ENCODE data around the gene WAPL. TPM values are rescaled to one million over a fixed set of nuclear protein-coding genes. Genes with fewer than 3 reads are reported as not detected.

WAPL gene
- total RNA-seq, 2 donors from 2014 or later, result 49.2 to 59.9 TPM

GRCh38 chr10:86509145-86509544 lies 12.4 kb downstream of the WAPL start:
- H3K4me1 Mint-ChIP-seq (ENCODE audit: low read depth in 2 of 2), result peaks cover 15 to 18% of the 10 kb centered on the region in 2 donors
- no peak for DNase-seq (ENCODE audit: low spot score)
- H3K27me3 Mint-ChIP-seq, result no peaks in the 10 kb centered on the region
- H3K36me3 Mint-ChIP-seq, result peaks cover under 1% of the 10 kb centered on the region
- H3K4me3 Mint-ChIP-seq, result no peak overlapping the region
- ATAC-seq, result no peak
- H3K9me3 Mint-ChIP-seq, result no peaks in the 10 kb centered on the region
- no peak overlapping the region for H3K27ac Mint-ChIP-seq

- H3K9me3 Mint-ChIP-seq, result no peaks in the 10 kb centered on the region
- no peak overlapping the region for H3K4me3 Mint-ChIP-seq
- ATAC-seq (no peak), DNase-seq (ENCODE audit: low spot score) (no peak)
- no peaks in the 10 kb centered on the region for H3K27me3 Mint-ChIP-seq
- no peak overlapping the region for H3K27ac Mint-ChIP-seq
- peaks cover 9 to 16% of the 10 kb centered on the region in 2 donors for H3K4me1 Mint-ChIP-seq (ENCODE audit: low read depth in 2 of 2)
- no peaks in the 10 kb centered on the region for H3K36me3 Mint-ChIP-seq
These were observed 13.4 kb downstream of the WAPL start for GRCh38 chr10:86508217-86508616.

- no peak overlapping the region for H3K27ac Mint-ChIP-seq
- no peak overlapping the region for H3K4me3 Mint-ChIP-seq
- no peaks in the 10 kb centered on the region for H3K27me3 Mint-ChIP-seq
These were observed 15.1 kb downstream of the WAPL start for GRCh38 chr10:86506499-86506898.

GRCh38 chr10:86506062-86506461 lies 15.5 kb downstream of the WAPL start:
- ATAC-seq, result no peak
- H3K27ac Mint-ChIP-seq, result no peak overlapping the region
- H3K4me1 Mint-ChIP-seq (ENCODE audit: low read depth in 2 of 2), result peaks cover 13 to 19% of the 10 kb centered on the region in 2 donors

More at GRCh38 chr10:86506499-86506898, 15.1 kb downstream of the WAPL start:
- ATAC-seq (no peak), DNase-seq (ENCODE audit: low spot score) (no peak)
- Mint-ChIP-seq H3K4me1 (ENCODE audit: low read depth in 2 of 2) (peaks cover 9 to 14% of the 10 kb centered on the region in 2 donors), H3K36me3 (no peaks in the 10 kb centered on the region), H3K9me3 (no peaks in the 10 kb centered on the region)

GRCh38 chr10:86504510-86504909 lies 17.1 kb downstream of the WAPL start:
- no peak for ATAC-seq
- peaks cover 16% of the 10 kb centered on the region for H3K36me3 Mint-ChIP-seq
- H3K9me3 Mint-ChIP-seq, result no peaks in the 10 kb centered on the region
- H3K27ac Mint-ChIP-seq, result no peak overlapping the region
- H3K4me3 Mint-ChIP-seq, result no peak overlapping the region
- DNase-seq (ENCODE audit: low spot score), result no peak
- no peaks in the 10 kb centered on the region for H3K27me3 Mint-ChIP-seq
- peaks cover 25 to 26% of the 10 kb centered on the region in 2 donors for H3K4me1 Mint-ChIP-seq (ENCODE audit: low read depth in 2 of 2)

More at GRCh38 chr10:86506062-86506461, 15.5 kb downstream of the WAPL start:
- peaks cover under 1% of the 10 kb centered on the region for H3K36me3 Mint-ChIP-seq
- H3K27me3 Mint-ChIP-seq, result no peaks in the 10 kb centered on the region
- DNase-seq (ENCODE audit: low spot score), result no peak
- no peaks in the 10 kb centered on the region for H3K9me3 Mint-ChIP-seq
- H3K4me3 Mint-ChIP-seq, result no peak overlapping the region

- H3K27ac Mint-ChIP-seq, result peak overlapping the region; percentile 24 to 37
- DNase-seq (ENCODE audit: low spot score) (no peak), ATAC-seq (no peak)
- no peaks in the 10 kb centered on the region for H3K9me3 Mint-ChIP-seq
- no peak overlapping the region for H3K4me3 Mint-ChIP-seq
- H3K36me3 Mint-ChIP-seq, result peaks cover 21% of the 10 kb centered on the region
- peaks cover 30% of the 10 kb centered on the region in 2 donors for H3K4me1 Mint-ChIP-seq (ENCODE audit: low read depth in 2 of 2)
- no peaks in the 10 kb centered on the region for H3K27me3 Mint-ChIP-seq
These were observed 20.7 kb downstream of the WAPL start for GRCh38 chr10:86500846-86501245.

- Mint-ChIP-seq H3K4me3 (no peak overlapping the region), H3K36me3 (peaks cover 26% of the 10 kb centered on the region), H3K27me3 (no peaks in the 10 kb centered on the region), H3K4me1 (ENCODE audit: low read depth in 2 of 2) (peaks cover 30 to 34% of the 10 kb centered on the region in 2 donors), H3K9me3 (no peaks in the 10 kb centered on the region), H3K27ac (no peak overlapping the region)
- ATAC-seq, result no peak
- no peak for DNase-seq (ENCODE audit: low spot score)
These were observed 23.0 kb downstream of the WAPL start for GRCh38 chr10:86498598-86498997.

GRCh38 chr10:86497621-86498020 lies 24.0 kb downstream of the WAPL start:
- Mint-ChIP-seq H3K27ac (no peak overlapping the region), H3K4me1 (ENCODE audit: low read depth in 2 of 2) (peaks cover 26% of the 10 kb centered on the region in 2 donors), H3K36me3 (peaks cover 26% of the 10 kb centered on the region), H3K27me3 (no peaks in the 10 kb centered on the region), H3K4me3 (no peak overlapping the region), H3K9me3 (no peaks in the 10 kb centered on the region)
- DNase-seq (ENCODE audit: low spot score), result no peak
- no peak for ATAC-seq

- Mint-ChIP-seq H3K36me3 (peaks cover 11% of the 10 kb centered on the region), H3K27me3 (no peaks in the 10 kb centered on the region), H3K9me3 (no peaks in the 10 kb centered on the region), H3K4me3 (no peak overlapping the region), H3K27ac (no peak overlapping the region), H3K4me1 (ENCODE audit: low read depth in 2 of 2) (peaks cover 12 to 13% of the 10 kb centered on the region in 2 donors)
- DNase-seq (ENCODE audit: low spot score) (no peak), ATAC-seq (no peak)
These were observed 31.5 kb downstream of the WAPL start for GRCh38 chr10:86489960-86490612.

- Mint-ChIP-seq H3K27ac (no peak overlapping the region), H3K4me1 (ENCODE audit: low read depth in 2 of 2) (peaks cover 12 to 13% of the 10 kb centered on the region in 2 donors), H3K9me3 (no peaks in the 10 kb centered on the region), H3K4me3 (no peak overlapping the region), H3K27me3 (no peaks in the 10 kb centered on the region), H3K36me3 (peaks cover 11% of the 10 kb centered on the region)
- ATAC-seq (no peak), DNase-seq (ENCODE audit: low spot score) (no peak)
These were observed 32.4 kb downstream of the WAPL start for GRCh38 chr10:86489071-86489810.

- Mint-ChIP-seq H3K9me3 (no peaks in the 10 kb centered on the region), H3K27me3 (no peaks in the 10 kb centered on the region), H3K4me1 (ENCODE audit: low read depth in 2 of 2) (peaks cover 7 to 12% of the 10 kb centered on the region in 2 donors), H3K4me3 (no peak overlapping the region), H3K27ac (no peak overlapping the region), H3K36me3 (peaks cover 15% of the 10 kb centered on the region)
- no peak for DNase-seq (ENCODE audit: low spot score)
- ATAC-seq, result no peak
These were observed 34.7 kb downstream of the WAPL start for GRCh38 chr10:86486856-86487255.

GRCh38 chr10:86483664-86484063 lies 37.9 kb downstream of the WAPL start:
- peaks cover under 1 to 10% of the 10 kb centered on the region in 2 donors for H3K4me1 Mint-ChIP-seq (ENCODE audit: low read depth in 2 of 2)
- no peak overlapping the region for H3K4me3 Mint-ChIP-seq
- H3K9me3 Mint-ChIP-seq, result no peaks in the 10 kb centered on the region
- no peak for ATAC-seq
- peaks cover 8% of the 10 kb centered on the region for H3K36me3 Mint-ChIP-seq
- no peaks in the 10 kb centered on the region for H3K27me3 Mint-ChIP-seq
- no peak overlapping the region for H3K27ac Mint-ChIP-seq
- no peak for DNase-seq (ENCODE audit: low spot score)

GRCh38 chr10:86481761-86482160 lies 39.8 kb downstream of the WAPL start:
- H3K4me1 Mint-ChIP-seq (ENCODE audit: low read depth in 2 of 2), result peaks cover 2 to 9% of the 10 kb centered on the region in 2 donors
- H3K4me3 Mint-ChIP-seq, result no peak overlapping the region
- H3K27ac Mint-ChIP-seq, result no peak overlapping the region
- no peaks in the 10 kb centered on the region for H3K27me3 Mint-ChIP-seq
- DNase-seq (ENCODE audit: low spot score) (no peak), ATAC-seq (no peak)
- H3K36me3 Mint-ChIP-seq, result peaks cover 4% of the 10 kb centered on the region
- no peaks in the 10 kb centered on the region for H3K9me3 Mint-ChIP-seq

GRCh38 chr10:86480571-86480970 lies 41.0 kb downstream of the WAPL start:
- peaks cover 2 to 5% of the 10 kb centered on the region in 2 donors for H3K4me1 Mint-ChIP-seq (ENCODE audit: low read depth in 2 of 2)
- H3K4me3 Mint-ChIP-seq, result no peak overlapping the region
- no peak overlapping the region for H3K27ac Mint-ChIP-seq
- H3K27me3 Mint-ChIP-seq, result no peaks in the 10 kb centered on the region
- no peaks in the 10 kb centered on the region for H3K9me3 Mint-ChIP-seq
- no peak for DNase-seq (ENCODE audit: low spot score)
- H3K36me3 Mint-ChIP-seq, result peaks cover 4% of the 10 kb centered on the region
- no peak for ATAC-seq

Data from natural killer cell treated with Interleukin-12 subunit alpha and Interleukin-12 subunit beta and Interleukin-15 and Interleukin-18, amount 100 ng/mL, for 72 hours (primary cell).